RKO (cell line): Measurements from ENCODE around the gene ZBTB6.
"Not testable (repeated sequence)": the region's sequence is repeated elsewhere in the genome, so short reads cannot be mapped to it uniquely, and the experiment has no call there.

Experiments used
- DNase-seq: peaks from one replicate; pipeline ENCODE4 v3.0.0-alpha.2; 2016; ENCODE audit warnings: low spot score

The ZBTB6 gene

GRCh38 chr9:122929796-122930354 is 16.8 kb upstream of the ZBTB6 start:
- DNase-seq, result no peak

- DNase-seq, result no peak
Observed at GRCh38 chr9:122923947-122924346, 10.8 kb upstream of the ZBTB6 start.

DNA sequence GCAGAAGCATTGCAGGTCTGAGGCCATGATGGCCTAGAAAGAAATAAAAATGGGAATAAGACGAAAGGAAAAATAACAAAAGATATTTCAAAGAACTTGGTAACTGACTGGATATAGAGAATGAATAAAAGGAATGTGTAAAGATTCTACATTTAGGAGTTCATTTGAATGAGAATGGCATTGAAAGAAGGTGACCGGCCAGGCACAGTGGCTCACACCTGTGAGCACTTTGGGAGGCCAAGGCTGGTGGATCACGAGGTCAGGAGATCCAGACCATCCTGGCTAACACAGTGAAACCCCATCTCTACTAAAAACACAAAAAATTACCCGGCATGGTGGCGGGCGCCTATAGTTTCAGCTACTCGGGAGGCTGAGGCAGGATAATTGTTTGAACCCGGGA is 9.6 kb upstream of the ZBTB6 start:
- no peak for DNase-seq

DNA sequence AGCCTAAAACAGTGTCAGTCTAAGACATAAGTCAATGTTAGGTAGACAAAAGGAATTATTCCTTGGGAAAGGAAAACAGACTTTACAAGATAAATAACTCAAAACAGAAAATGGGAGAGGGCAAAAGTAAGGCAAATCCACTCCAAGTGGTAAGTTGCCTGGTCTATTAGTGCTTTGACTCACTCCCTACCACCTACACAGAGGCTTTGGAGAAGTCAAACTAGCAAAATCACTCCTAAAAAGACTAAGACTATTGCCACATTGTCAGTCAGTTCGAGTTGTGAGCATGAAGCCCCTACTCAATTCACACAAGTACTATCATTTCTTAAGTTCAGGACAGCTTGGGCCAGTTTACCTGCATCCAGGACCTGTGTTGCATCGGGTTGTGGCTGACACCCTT is 5.2 kb upstream of the ZBTB6 start:
- DNase-seq, result no peak

- no peak for DNase-seq
Observed at GRCh38 chr9:122912671-122912963, 506 bp downstream of the ZBTB6 start.

GRCh38 chr9:122906122-122906521 is 7.0 kb downstream of the ZBTB6 start:
- DNase-seq, result not testable (repeated sequence)

GRCh38 chr9:122904823-122905710 is 8.1 kb downstream of the ZBTB6 start, which contains the start of gene RC3H2:
TSS of gene RC3H2 (minus strand) at chr9:122905359. CDS start at chr9:122897509, 7,850 bp downstream.
- peak; percentile 100 for DNase-seq

- peak; percentile 75 for DNase-seq
Observed at GRCh38 chr9:122904466-122904822, 8.7 kb downstream of the ZBTB6 start.

DNA sequence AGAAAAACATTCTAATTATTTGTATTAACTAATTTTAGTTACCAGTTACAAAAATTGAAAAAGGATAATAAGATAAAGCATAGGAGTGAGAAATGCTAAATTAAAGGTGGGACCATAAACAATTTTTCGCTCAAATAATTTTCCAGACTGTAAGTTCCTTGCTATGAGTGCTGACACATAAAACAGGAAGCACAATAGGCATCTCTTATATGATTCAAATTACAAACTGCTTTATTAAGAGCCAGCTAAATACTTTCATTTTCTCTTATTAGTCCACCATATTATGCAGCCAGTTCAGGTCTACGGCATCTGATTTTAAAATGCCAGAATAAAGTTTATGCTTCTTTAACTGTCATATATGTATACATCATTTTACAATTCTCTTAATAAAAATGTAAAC is 12.3 kb downstream of the ZBTB6 start:
- DNase-seq, result peak; percentile 71

DNA sequence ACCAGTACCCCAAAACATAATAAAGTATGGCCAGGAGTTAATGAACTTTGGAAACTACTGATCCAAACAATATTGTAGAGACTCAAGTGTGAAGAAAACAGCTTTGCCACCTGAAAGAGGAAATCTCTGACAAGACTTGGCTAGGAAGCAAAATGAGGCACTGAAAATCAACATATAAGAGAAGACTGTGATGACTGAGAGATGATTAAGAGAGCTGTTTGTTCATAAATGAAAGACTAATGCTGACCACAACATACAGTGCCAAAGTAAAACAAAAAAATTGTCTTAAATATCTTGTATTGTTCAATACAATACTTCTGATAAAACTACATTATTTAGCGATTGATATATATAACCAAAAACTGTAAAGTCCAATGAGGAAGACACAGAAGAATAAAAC is 15.2 kb downstream of the ZBTB6 start:
- peak; percentile 70 for DNase-seq

- no peak for DNase-seq
Observed at GRCh38 chr9:122888480-122888879, 24.6 kb downstream of the ZBTB6 start.

DNA sequence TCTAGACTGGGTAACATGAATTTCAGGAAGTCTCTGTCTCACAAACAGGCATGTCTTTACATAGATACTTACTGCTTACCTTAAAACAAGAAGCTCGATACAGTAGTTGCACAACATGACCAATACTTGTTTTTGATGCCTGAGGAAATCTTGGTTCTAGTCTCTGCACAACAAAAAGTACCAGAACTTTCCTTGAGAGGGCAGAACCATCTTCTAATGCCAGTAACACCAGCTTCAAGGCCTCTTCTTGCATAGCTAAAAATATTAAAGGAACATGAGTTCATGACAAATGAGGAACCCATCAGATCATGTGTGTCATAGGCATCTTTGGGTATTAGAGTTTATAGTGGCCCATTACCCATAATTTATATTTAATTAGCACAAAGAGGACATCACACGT is 30.0 kb downstream of the ZBTB6 start:
- peak; percentile 23 for DNase-seq

GRCh38 chr9:122879443-122879842 is 33.7 kb downstream of the ZBTB6 start:
- no peak for DNase-seq

- DNase-seq, result no peak
Observed at GRCh38 chr9:122875523-122875922, 37.6 kb downstream of the ZBTB6 start.

DNA sequence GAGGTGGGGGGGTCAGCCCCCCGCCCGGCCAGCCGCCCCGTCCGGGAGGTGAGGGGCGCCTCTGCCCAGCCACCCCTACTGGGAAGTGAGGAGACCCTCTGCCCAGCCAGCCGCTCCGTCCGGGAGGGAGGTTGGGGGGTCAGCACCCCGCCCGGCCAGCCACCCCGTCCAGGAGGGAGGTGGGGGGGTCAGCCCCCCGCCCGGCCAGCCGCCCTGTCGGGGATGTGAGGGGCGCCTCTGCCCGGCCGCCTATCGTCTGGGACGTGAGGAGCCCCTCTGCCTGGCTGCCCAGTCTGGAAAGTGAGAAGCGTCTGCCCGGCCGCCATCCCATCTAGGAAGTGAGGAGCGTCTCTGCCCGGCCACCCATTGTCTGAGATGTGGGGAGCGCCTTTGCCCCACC is 45.8 kb downstream of the ZBTB6 start:
- DNase-seq, result not testable (repeated sequence)

DNA sequence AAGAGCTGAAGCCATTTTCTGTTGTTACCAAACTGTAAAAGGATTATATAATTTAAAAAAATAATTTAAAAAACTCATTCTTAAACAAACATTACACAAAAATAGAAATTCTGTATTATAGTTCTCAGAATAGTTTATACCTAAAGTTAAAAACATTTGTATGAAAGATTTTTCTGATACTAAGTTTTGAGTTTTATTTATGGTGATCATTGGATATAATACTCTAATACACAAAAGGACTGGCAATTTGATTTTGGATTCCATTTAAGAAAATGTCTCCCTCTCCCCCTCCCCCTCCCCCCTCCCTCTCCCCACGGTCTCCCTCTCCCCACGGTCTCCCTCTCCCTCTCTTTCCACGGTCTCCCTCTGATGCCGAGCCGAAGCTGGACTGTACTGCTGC is 47.0 kb downstream of the ZBTB6 start:
- no peak for DNase-seq

DNA sequence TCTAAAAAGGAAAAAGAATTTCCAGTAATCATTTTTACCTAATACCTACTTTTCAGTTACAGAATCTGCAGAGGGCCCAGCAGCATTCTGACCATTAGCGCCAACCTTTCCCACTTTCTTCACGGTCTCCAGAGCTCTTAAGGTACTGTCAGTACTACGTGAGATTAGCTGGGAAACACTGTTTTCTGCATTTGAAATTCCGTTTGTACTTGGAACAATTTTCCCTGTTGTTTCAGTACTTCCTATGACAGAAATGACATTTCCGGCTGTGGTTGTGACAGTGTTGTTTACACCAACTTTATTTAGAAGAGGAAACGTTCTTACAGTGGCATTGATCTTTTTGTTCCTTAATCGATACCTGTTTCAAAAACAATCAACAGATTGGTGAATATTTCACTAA is 47.8 kb downstream of the ZBTB6 start:
- DNase-seq, result no peak

DNA sequence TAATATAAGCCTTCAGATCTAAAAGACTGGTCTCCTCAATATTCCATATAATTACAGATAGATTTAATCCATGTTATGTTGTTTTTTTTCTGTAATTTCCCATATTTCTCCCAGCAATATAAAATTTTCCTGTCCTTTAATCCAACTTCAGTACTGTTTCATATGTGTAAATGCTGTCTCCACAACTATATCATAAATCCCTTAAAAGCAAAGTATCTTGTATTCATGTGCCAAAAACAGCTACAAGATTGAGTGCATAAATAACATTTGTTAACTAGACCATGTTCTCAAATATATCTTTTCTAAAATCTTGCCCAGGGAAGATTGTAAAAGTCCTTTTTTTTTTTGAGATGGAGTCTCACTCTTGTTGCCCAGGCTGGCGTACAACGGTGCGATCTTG is 49.7 kb downstream of the ZBTB6 start:
- no peak for DNase-seq

DNA sequence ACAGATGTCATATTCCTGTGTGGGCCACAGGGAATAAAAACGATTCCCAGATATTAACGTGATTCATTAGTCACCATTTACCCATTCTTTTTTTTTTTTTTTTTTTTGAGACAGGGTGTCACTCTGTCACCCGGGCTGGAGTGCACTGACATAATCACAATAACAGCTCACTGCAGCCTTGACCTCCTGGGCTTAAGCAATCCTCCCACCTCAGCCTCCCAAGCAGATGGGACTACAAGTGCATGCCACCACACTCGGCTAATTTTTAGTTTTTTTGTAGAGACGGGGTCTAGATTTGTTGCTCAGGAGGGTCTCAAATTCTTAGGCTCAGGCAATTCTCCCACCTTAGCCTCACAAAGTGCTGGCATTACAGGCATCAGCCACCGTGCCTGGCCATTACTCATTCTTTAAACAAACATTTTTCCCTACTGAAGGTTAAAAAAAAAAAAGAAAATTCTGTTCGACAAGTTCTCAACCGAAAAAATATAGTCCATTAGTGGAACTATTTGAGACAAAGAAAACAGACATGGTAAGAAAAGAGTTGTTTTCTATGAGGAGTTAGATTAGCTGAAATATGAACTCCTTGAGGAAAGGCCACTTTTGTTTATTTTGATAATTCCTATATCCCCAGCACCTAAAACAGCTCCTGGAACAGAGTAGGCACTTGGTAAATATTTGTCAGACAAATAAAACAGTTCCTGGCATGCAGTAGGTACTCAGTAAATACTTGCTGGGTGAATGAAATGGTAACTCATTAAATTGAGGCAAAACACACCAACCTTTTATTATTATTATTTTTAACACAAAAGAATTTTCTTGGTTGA is 52.6 kb downstream of the ZBTB6 start:
- DNase-seq, result no peak
